Astrocyte of the spinal cord (primary cell): Measurements from ENCODE around the gene ITIH4.
A peak's percentile ranks its signal among the peaks of the same experiment; 100 is the strongest.

Experiments used
- DNase-seq: peaks from one replicate; pipeline ENCODE4 v3.0.0; 2011; ENCODE audit warnings: low read depth, low spot score
- H3K4me3 ChIP-seq: 2 replicates; pipeline ENCODE4 v1.5.1; 2011; ENCODE audit warnings: low read depth, mild to moderate bottlenecking, low read length, moderate library complexity
- CTCF ChIP-seq: IDR thresholded peaks from 2 replicates; pipeline ENCODE4 v1.5.1; 2012; ENCODE audit warnings: low read depth, mild to moderate bottlenecking, low read length, inconsistent platforms
- in situ Hi-C: cut with HindIII; loops from 2 replicates; pipeline ENCODE4 v1.10.0; 2017; ENCODE audit warnings: low sequenced_read_pairs

Gene ITIH4

DNA sequence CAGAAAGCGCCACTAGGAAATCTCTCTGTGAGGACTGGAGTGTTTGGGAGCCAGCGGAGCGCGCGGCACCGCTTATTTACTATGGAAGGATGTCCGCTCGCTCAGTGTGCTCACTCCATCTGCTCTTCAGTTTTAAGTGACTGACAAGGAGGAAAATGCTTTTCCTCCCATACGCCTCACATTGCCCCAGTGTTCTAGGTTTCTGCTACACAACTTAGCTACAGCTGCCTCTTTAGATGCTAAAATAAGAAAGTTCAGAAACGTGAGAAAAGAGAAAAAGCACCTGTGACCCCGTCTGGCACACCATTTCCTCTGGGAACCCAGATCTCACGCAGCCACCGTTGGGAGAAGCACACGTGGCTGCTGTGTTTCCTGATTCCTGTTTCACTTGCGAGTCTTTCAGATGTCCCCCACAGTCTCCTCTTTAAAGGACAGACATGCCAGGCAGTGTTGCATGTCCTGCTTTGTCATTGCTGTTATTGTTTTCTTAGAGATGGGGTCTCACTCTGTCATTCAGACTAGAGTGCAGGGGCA is 16.0 kb upstream of the ITIH4 start:
- DNase-seq = no peak
- in situ Hi-C loops = no loop called here
- no peak for TF ChIP-seq CTCF
- no peak overlapping the region for H3K4me3 ChIP-seq

DNA sequence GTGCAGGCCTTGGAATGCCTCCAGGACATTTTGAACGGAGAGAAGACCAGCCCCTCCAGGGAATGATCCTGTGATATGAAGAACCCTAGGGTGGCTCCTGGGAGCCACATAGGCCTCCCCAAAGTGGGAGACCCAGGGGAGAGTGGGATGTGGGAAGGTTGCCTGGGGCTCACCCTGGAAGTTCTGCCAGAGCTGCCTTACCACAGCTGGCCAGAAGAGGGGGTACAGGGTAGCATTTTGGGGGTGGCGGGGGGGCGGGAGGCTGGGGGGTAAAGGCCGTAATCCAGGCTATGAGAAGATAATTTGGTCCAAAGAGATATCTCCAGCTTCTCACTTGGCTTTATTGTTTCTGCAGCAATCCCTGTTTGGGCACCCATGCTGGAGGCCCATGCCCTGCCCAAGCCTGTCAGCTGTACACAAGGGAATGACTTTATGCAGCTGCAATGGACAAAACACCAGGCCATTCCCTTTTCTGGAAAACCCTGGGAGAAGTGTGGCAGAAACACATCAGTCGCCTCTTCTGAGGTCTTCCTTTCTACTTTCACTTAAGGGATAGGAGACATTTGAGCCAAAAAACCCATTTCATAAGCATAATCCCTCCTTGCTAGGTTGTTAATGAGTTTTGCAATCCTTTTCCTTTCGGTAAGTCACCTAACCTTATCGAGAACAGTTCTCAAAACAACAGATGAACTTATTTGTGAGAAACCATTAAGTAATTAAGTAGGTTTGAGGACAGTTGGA is 15.4 kb upstream of the ITIH4 start:
- TF ChIP-seq CTCF = peak; percentile 38
- in situ Hi-C loops = no loop called here
- H3K4me3 ChIP-seq = no peak overlapping the region
- DNase-seq = no peak

GRCh38 chr3:52845157-52845556 is 14.7 kb upstream of the ITIH4 start:
- no peak for TF ChIP-seq CTCF
- in situ Hi-C loops = no loop called here
- no peak for DNase-seq
- no peak overlapping the region for H3K4me3 ChIP-seq

- H3K4me3 ChIP-seq = no peak overlapping the region
- in situ Hi-C loops = no loop called here
- no peak for TF ChIP-seq CTCF
- DNase-seq = no peak
Observed at GRCh38 chr3:52844290-52844975, 14.0 kb upstream of the ITIH4 start.

GRCh38 chr3:52843881-52844280 is 13.4 kb upstream of the ITIH4 start:
- TF ChIP-seq CTCF = no peak
- in situ Hi-C loops = no loop called here
- H3K4me3 ChIP-seq = no peak overlapping the region
- no peak for DNase-seq

- no peak overlapping the region for H3K4me3 ChIP-seq
- no peak for TF ChIP-seq CTCF
- DNase-seq = no peak
- in situ Hi-C loops = no loop called here
Observed at GRCh38 chr3:52843108-52843865, 12.8 kb upstream of the ITIH4 start.
